GM19025 (cell line): ENCODE data around the gene LCN1.

Source experiments
- ATAC-seq: cut with Tn5 transposase; IDR thresholded peaks from one replicate; pipeline ENCODE4 v1.9.1; 2021; ENCODE audit warnings: mild to moderate bottlenecking, low read depth, moderate library complexity; ENCODE audit not compliant: unreplicated experiment

LCN1 gene

DNA sequence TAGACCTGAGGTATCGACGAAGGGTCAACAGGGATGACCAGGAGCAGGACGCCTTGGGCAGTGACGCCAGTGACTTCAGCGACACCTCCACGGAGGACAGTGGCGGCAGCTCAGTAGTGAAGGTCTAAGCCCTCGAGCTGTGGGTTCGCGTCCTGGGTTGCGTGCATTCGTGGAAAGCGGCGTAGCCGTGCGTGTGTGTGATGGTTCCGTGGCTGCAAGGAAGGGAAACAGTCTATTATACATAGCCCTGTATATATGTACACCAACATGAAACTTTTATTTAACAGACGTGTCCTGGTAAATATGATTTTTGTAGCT lies 33.3 kb upstream of the LCN1 start:
- ATAC-seq, result no peak

DNA sequence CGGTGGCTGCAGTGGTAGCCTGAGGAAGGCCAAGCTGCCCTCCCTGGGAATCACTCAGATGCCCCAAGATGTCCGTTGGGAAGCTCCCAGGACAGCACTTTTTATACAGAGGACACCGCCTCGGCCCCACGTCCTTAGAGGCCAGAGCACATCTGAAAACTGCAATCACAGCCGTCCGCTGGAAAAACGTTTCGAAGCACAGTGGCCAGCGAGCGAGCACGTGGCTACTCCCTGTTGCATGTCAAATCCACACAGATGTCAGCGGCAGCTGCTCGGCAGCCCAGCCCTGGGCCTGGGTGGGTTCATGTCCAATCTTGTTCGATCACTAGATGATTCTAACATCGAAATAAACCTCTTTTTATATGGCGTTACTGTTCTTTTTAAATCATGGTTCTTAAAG lies 32.7 kb upstream of the LCN1 start:
- no peak for ATAC-seq

DNA sequence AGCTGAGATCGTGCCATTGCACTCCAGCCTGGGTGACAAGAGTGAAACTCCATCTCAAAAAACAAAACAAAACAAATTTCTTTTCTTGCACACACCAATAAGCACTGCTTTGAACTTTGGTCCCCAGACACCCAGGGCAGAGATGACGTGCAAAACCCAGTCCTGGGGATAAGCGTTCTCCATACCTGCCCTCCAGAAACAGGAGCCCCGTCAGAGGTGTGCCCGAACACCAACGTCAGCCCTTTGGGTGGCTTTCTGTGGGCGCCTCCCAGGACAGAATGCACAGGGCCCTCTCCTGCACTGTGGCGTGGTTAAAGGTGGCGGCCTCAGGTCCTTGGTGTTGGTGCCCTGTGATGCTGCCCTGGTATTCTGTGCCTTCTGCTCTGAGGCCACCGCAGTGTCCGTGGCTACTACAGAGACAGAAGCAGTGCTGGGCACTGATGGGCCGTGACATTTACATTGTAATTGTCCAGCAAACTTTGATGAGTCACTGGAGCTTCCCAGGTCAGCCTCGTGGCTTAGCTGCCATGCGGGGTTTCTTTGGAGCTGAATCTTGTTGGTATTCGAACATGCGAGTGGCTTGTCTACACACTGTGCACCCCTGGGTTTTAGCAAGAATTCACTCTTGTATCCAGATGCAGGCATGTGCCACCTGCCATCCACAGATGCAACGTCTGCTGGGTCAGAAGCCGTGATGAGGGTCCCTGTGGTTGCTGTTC lies 31.9 kb upstream of the LCN1 start:
- ATAC-seq, result no peak

DNA sequence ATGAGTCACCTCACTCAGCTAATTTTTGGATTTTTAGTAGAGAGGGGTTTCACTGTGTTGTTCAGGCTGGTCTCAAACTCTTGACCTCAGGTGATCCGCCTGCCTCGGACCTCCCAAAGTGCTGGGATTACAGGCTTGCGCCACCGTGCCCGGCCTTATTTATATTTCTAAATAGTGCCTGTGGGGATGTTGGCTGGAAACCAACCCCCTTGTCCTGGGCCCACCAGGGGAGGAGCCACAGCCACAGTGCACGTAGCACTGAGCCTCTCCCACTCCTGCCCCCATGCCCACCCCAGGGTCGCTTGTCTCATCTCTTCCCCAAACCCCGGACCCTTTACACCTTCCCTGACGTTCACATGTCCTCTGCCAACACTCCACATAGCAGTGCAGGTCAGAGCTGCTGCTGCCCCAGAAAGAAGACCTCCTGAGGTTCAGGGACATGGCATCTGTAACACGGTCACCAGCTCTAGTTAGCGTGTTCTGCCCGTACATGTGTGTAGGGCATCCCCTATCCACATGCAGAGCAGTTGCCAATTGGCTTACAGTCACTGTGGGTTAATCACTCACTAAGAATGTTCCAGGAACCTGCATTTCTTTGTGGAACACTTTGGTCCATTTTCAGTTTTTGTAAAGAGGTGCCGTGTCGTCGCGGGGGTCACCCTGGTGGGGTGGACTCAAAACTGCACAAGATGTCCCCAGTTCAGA lies 30.9 kb upstream of the LCN1 start:
- ATAC-seq, result no peak

DNA sequence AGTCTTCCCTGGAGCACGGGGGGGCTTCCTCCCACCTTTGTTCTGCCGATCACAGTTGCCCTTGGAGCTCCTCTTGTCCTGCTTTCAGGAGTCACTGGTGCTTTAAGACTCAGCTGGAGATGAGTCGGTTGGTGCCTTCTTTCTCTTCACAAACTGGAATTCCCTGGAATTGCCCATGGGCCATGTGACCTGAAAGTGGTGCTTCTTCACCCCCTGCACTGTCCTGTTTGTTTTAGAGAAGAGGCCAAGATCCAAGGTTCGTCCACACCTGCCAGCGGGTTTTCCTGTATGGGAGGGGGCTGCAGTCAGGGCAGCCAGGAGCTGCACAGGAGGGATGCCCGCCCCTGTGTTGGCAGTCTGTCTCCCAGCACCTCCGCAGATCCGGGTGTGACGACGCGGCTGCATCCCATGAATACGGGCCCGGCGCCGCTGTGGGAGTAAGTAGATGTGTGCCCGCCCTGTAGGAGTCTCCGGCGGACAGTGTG lies 30.2 kb upstream of the LCN1 start:
- ATAC-seq, result no peak

DNA sequence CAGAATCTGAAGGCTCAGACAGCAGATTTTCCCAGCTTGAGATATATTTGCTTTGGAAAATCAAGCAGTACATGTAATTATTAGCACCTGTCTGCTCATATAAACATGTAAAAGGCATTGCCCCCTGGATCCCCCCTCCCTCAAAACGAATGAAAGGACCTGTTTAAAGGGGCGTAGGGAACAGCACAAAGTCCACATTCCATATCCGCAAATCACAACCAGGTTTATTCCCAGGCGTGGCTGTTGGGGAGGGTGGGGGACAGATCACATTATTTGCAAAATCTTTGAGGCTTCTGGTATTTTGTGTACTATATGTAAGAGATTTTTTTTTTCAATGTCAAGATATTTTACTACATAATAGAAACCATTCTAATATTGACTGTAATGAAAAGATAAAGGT lies 29.5 kb upstream of the LCN1 start:
- no peak for ATAC-seq

DNA sequence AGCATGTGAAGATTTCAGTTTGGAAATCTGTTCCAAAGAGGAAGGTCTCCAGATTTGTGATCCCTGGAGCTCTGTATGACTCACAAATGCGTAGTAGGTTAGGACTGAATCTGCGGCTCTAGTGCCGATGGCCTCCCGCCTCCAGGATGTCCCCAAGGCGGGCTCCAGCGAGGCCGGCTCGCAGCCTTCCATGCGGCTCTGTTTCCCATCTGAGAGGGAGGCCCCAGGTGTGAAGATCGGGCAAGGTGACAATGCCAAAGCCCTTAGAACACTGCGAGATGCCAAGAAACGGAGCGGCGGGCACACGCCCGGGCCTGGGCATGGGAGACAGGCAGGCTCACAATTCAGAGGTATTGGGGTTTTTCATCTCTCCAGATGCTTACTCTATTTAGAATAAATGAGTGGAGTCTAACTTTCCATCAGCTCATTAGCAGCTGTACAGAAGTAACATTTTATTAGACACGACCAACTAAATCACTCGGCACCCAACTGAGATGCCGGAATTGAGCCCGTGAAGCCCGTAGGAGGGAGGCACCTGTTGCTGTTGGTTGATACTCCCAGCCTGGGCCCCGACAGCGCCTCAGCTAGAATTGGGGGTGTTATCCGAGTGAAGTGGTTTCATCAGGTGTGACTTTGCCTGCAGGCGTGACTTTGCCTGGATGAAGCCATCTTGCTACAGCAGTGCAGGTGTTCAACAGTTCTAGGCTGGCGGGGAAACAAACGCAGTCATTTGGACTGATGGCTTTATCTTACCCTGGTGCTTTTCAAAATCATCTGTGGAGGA lies 28.2 kb upstream of the LCN1 start:
- ATAC-seq, result no peak

DNA sequence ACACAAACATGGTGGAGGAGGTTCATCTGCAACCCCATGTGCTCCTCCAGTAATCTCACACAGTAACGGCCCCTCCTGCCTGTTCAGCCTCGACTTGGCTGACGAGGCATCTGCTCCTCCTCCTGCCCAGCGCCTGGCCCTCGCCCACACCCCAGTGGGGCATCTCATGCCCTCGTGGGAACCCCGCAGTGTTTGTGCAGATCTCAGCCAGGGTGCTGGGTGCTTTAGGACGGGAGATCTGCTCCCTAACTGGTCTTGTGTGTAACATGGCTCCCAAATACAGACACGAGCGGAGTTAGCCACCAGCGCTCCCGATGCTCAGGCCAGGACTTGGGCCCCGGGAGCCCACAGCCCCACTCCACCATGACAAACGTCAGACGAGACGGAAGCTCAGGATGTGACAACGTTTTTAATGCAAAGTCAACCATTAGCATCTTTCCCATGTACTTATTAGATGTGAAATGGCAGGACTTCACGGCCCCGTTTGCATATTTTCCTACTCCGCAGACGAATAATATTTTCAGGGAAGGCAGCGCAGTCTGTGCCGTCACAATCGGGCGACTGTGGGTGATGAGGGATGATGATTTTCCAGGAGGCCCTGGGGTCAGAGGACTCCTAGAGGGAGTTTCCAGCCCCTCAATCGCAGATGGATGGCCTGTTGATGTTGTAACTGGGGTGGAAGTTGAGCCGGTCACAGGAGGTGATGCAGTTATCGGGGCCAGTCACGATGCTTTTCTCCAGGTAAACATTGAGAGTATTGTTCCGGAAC lies 26.3 kb upstream of the LCN1 start:
- no peak for ATAC-seq

DNA sequence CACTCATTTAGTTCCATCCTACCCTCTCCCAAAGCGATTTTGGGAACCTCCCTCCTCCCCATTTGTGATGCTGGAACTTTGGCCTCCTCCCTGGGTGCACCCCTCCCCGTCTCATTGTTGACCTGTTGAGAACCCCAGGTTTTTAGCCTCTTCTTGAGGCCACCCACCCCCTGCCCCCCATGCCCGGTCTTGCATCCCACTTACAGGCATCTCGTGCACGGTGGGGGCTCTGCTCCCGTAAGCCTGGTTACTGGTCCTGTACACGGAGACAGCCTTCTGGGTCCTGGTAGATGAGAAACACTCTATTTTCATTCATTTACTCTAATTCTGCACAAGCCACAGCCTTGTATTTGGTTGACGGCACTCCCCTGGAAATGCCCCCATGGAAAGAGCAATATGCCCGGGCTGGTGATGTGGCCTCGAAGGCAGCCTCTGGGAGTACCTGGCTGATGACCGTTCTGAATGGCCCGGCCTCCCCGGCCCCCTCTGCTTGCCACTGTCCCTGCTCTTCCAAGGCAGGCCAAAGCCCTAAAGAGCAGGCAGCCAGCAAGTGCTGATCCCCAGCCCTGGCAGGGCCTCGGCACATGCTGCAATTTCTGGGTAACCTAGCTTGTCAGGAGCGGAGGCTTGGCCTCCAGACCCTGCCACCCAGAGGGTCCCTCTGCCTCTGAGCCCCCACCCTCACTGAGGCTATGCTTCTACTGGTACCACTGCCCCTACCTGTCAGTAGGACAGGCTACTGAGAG lies 22.7 kb upstream of the LCN1 start:
- ATAC-seq, result no peak

DNA sequence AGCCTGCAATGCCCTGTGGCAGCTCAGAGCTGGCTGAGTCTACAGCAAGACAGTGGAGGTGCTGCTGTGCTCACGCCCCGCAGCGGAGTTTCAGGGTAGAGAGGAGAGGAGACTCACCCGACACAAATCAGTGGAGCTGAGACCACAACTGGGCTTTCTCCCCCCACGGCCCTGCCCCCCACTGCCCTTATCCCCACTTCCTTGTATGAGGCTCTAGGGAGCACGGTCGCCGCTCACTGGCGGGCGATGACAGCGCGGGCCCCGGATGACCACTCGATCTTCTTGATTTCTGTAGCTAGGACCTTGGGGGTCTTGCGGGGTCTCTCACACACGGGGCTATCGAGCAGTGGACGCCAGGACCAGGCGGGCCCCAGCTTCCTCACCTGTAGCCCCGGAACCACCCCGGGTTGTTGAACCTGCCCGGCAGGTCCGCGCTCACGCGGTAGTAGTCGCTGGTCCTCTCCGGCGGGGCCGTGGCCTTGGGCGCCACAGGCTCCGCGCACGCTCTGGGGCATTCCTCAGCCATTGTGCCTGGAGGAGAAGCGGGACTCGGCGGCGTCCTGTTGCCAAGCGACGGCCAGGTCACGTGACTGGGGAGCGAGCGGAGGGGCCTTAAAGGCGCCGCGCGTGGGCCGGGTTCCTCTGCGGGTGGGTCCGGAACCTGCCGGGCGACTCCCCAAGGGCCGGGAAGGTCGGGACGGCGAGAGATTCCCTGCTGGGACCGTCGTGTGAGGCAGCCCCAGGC lies 21.7 kb upstream of the LCN1 start:
- ATAC-seq, result no peak

DNA sequence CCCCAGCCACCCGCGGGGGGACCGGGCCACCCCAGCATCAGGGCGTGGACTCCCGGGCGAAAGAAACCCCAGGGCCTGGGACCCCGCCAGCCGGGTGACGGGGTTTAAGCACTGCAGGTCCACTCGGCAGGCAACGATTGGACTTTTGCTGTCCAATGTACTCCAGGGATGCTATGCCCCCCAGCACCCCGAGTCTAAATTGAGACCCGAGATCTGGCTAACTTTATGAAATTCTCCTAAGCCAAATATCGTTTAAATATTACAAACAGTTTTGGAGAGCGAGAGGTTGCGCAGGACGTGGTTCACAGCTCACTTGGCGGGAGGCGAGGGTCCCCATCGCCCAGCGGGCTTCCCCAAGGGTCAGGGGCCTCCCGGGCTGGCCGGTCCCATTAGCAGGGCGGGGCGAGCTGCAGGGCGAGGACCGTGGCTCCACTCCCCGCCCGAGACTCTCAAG lies 21.1 kb upstream of the LCN1 start:
- no peak for ATAC-seq

DNA sequence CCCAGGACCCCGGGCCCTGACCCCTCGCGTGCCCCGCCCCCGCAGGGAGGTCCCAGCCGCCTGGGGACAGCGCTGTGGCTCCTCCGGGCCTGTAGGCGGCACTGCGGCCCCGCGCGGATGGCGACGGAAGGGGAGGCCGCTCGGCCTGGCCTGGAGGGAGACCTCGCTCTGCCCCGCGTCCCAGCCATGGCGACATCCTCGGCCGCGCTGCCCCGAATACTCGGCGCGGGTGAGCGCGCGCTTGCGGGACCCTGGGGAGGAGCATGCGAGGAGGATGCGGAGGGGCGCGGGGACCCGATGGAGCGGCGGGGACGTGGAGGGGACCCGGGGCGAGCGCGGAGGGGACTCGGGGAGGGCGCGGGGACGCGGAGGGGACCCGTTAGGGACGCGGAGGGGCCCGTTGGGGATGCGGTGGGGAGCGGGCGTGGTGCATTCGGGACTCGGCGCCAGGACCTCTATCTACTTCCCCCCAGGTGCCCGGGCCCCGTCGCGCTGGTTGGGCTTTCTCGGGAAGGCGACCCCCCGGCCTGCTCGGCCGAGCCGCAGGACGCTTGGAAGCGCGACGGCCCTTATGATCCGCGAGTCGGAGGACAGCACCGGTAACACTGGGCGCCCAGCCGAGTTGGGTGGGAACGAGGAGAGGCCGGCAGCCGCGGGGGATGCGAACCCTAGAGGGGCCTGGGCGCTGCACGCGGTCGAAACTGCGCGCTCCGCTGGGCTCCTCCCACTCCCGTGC lies 20.5 kb upstream of the LCN1 start, which contains the start of gene MRPS2:
Gene MRPS2, plus strand, starts transcription at position 158 of the 736 bp plus-strand sequence. Its CDS starts 29 bp downstream, at position 187.
- peak; percentile 86 for ATAC-seq

DNA sequence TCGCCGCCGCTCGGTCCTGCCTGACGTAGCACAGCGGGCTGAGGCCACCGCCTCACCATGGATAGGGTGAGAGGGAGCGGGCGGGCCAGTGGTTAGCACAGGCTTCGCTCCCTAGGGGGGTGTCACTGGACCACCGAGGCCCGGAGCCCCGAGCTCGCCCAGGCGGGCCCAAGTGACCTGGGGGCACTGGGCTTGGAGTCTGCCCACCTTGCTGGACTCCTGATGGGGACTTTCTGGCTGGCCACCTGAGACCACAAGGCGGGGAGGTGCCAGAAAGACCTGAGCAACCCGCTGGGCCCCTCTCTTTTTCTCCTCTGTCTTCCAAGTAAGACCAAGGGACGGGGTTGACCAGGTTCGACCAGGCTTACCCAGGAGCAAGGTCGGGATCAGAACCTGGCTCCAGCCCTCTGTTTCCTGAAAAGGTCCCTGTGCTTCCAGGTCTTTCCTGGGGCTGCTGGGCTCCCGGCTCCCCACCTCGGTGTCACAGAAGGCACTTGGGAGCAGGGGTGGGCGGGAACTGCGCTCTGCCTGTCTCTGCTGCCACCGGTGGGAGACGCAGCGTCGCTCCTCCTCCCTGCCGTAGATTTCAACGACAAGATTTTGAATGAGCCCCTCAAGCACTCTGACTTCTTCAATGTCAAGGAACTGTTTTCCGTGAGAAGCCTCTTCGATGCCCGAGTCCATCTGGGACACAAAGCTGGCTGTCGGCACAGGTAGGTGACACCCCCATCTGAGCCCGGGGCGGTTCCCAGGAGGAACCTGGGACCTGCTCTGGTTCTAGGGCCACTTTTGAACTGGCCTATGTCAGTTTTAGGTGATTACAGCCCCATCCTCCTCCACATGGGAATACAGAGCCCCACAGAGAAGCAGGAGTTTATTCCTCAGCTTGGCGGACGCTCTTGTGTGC lies 19.7 kb upstream of the LCN1 start:
- no peak for ATAC-seq

DNA sequence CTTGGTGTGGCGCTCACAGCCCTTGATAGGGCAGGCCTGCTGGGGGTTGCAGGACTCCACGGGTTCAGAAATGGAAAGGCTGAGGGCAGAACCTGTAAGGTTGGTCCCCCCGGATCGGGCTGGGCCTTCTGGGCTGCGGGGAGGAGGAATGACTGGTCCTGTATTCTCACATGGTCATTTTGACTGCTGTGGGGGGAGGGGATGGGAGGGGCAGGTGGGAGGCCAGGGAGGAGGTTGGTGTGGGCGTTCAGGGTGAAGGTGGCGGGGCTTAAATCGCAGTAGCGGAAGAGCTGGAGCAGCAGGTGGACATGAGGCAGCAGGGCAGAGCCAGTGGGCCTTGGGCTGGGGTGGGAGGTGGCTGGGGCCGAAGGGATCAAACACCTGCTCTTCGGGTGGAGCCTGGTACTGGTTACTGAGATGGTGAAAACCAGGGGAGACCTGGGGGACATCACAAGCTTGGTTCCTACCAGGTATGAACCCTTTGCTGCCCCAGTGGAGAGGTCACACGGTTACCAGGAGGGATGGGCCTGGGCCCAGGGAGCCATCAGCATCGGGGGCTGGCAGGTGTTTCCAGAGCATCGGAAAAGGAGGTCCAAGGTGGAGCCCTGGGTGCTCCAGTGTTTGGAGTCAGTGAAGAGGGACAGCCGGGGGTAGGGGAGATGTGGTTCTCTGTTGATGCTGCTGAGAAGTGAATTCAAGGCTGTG lies 18.9 kb upstream of the LCN1 start:
- ATAC-seq, result no peak

DNA sequence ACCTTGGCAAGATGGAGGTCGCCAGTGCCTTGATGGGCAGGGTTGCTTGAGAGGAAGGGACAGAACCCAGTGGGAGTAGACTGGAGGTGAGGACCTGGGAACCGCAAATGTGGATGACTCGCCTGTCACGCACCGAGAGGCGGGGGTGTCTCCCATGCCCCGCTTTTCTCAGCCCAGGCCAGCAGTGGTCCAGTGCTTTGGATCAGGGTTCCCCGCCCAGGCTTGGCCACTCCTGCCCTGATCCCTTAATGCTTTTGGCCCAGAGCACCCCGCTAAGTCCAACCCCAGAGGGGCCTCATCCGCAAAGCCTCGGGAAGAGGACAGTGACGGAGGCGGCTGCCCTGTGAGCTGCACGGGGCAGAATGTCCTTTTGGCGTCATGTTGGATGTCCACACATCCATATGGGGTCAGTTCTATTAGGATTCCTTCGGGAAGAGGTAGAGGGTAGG lies 18.3 kb upstream of the LCN1 start:
- no peak for ATAC-seq

DNA sequence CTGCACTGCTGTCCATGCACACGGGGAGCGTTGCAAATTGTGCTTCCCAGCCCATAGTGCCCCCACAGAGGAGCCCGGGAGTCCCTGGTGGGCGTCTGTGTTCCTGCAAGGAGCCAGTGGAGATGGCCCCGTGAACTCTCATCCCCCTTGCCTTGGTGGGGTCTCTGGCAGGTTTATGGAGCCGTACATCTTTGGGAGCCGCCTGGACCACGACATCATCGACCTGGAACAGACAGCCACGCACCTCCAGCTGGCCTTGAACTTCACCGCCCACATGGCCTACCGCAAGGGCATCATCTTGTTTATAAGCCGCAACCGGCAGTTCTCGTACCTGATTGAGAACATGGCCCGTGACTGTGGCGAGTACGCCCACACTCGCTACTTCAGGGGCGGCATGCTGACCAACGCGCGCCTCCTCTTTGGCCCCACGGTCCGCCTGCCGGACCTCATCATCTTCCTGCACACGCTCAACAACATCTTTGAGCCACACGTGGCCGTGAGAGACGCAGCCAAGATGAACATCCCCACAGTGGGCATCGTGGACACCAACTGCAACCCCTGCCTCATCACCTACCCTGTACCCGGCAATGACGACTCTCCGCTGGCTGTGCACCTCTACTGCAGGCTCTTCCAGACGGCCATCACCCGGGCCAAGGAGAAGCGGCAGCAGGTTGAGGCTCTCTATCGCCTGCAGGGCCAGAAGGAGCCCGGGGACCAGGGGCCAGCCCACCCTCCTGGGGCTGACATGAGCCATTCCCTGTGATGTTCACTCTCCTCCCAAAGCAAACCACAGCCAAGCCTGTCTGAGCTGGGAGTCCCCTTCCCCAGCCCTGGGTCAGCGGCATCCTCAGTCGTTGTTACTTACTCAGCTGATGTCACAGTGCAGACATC lies 17.6 kb upstream of the LCN1 start:
- no peak for ATAC-seq
